HepG2 (cell line): ENCODE data around the gene ITPK1.

Experiments
- ETS1 ChIP-seq: sonication (generic); formaldehyde crosslinking; IDR thresholded peaks from 2 replicates; pipeline ENCODE4 v1.4.0; 2020; ENCODE audit warnings: missing genetic modification reagents
- HES4 ChIP-seq: sonication (generic); formaldehyde crosslinking; IDR thresholded peaks from 2 replicates; pipeline ENCODE4 v1.9.0; 2021; ENCODE audit warnings: mild to moderate bottlenecking, missing genetic modification reagents, borderline replicate concordance
- ZBTB40 ChIP-seq, 2 experiments: fragments of 450-650 bp in 1 of 2; sonication (generic) in 1 of 2; formaldehyde crosslinking in 1 of 2; IDR thresholded peaks; 2 replicates each; pipeline versions ENCODE4 v1.6.1 to v1.8.0; 2016 to 2022; ENCODE audit warnings: antibody characterized with exemption in 1 of 2, mild to moderate bottlenecking in 1 of 2, missing genetic modification reagents in 1 of 2
- ZNF138 ChIP-seq: sonication (generic); formaldehyde crosslinking; IDR thresholded peaks from 2 replicates; pipeline ENCODE4 v1.5.0; 2020; ENCODE audit warnings: mild to moderate bottlenecking, low read depth, missing genetic modification reagents
- ZNF543 ChIP-seq: sonication (generic); formaldehyde crosslinking; IDR thresholded peaks from 2 replicates; pipeline ENCODE4 v1.4.0; 2020; ENCODE audit warnings: mild to moderate bottlenecking, missing genetic modification reagents

GRCh38 chr14:93007225-93007997, 108.3 kb downstream of the ITPK1 start:
- TF ChIP-seq ZNF543 (CRISPR knock-in tag) (no peak), ZNF138 (CRISPR knock-in tag) (no peak), ETS1 (CRISPR knock-in tag) (no peak), ZBTB40 (IDR thresholded peaks at IDR 0.05) (no peak), ZBTB40 (CRISPR knock-in tag; IDR thresholded peaks at IDR 0.05) (no peak), HES4 (no peak)
